Amygdala (tissue), 56 donors: ENCODE measurements around the gene TRAPPC4.
"Not testable (repeated sequence)": the region's sequence is repeated elsewhere in the genome, so short reads cannot be mapped to it uniquely, and the experiment has no call there.

Experiments used
- DNase-seq, 56 donors: peaks; one replicate each; lab custom pipeline; 2025; lab: John Stamatoyannopoulos, UW

Gene TRAPPC4

GRCh38 chr11:119018074-119018938 lies at the start of gene TRAPPC4, which contains the start of gene RPS25:
TSS of gene TRAPPC4 (plus strand) at chr11:119018766. CDS start at chr11:119018796, 30 bp downstream.
TSS of gene RPS25 (minus strand) at chr11:119018343. CDS start at chr11:119018284, 59 bp downstream.
- peak; percentile 88 to 100 (median 97) for DNase-seq

GRCh38 chr11:118969508-118969907 lies 49.1 kb upstream of the TRAPPC4 start:
- DNase-seq: not testable (repeated sequence)

GRCh38 chr11:118971646-118972045 lies 46.9 kb upstream of the TRAPPC4 start, which contains the start of gene FOXR1:
TSS of gene FOXR1 (plus strand) at chr11:118971761. CDS start at chr11:118971932, 171 bp downstream.
- DNase-seq: no peak

- no peak for DNase-seq
Observed at GRCh38 chr11:118973985-118974384, 44.6 kb upstream of the TRAPPC4 start.

GRCh38 chr11:118975771-118976709 lies 42.5 kb upstream of the TRAPPC4 start:
- DNase-seq: no peak

GRCh38 chr11:118979434-118979833 lies 39.1 kb upstream of the TRAPPC4 start:
- no peak for DNase-seq

GRCh38 chr11:118980191-118980881 lies 38.2 kb upstream of the TRAPPC4 start:
- DNase-seq: peak in 5 of 56 donors; percentile 8 to 42 (median 17)

GRCh38 chr11:118984337-118984736 lies 34.2 kb upstream of the TRAPPC4 start:
- DNase-seq: not testable (repeated sequence)

GRCh38 chr11:118984825-118985224 lies 33.7 kb upstream of the TRAPPC4 start:
- no peak for DNase-seq

GRCh38 chr11:118988280-118988679 lies 30.3 kb upstream of the TRAPPC4 start:
- DNase-seq: no peak

GRCh38 chr11:118991486-118992038 lies 27.0 kb upstream of the TRAPPC4 start:
- DNase-seq: not testable (repeated sequence)

GRCh38 chr11:118996926-118997626 lies 21.5 kb upstream of the TRAPPC4 start:
- peak in 5 of 56 donors; percentile 26 to 54 (median 38) for DNase-seq

- peak; percentile 66 to 98 (median 92) for DNase-seq
Observed at GRCh38 chr11:118997627-118998387, 20.8 kb upstream of the TRAPPC4 start, which contains the start of gene CENATAC. TSS of gene CENATAC (plus strand) at chr11:118998138. CDS start at chr11:118998198, 60 bp downstream.

GRCh38 chr11:118998388-118998717 lies 20.2 kb upstream of the TRAPPC4 start:
- DNase-seq: peak in 3 of 56 donors; percentile 34 to 50 (median 42)

- DNase-seq: no peak
Observed at GRCh38 chr11:118998822-118999221, 19.7 kb upstream of the TRAPPC4 start.

- no peak for DNase-seq
Observed at GRCh38 chr11:119000906-119001305, 17.7 kb upstream of the TRAPPC4 start.

GRCh38 chr11:119006656-119007055 lies 11.9 kb upstream of the TRAPPC4 start:
- no peak for DNase-seq

GRCh38 chr11:119011476-119012053 lies 7.0 kb upstream of the TRAPPC4 start:
- no peak for DNase-seq
